Measurements from ENCODE around the gene SEMA3C.

The SEMA3C gene

DNA sequence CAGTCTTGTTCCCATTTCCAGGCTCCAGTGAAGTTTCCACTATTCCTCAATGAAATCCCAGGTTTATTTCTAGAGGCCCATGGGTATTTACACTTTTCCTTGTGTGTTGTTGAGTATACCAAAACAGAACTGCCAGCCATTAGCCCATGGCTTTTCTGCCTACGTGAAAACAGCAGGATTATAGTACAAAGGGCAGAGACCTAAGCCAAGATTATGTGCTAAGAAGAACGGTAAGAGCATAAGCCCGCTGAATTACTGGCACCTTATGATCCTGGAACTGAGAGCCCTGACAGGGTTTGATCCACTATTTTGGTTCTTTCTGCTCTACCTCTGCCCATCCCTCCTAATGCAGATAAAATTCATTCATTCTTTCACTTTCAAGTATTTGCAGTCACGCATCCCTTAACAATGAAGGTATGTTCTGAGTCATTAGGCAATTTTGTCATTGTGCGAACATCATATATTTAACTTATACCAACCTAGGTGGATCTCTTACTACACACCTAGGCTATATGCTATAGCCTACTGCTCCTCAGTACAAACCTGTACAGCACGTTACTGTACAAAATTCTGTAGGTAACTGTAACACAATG, 16.0 kb downstream of the SEMA3C start:
- CTCF ChIA-PET = no interaction called here
- no peak overlapping the region for H3K27ac ChIP-seq (ENCODE audit: extremely low read depth, low read depth, low read length)
- no peak overlapping the region for H3K4me3 ChIP-seq (ENCODE audit: low read depth, low read length)

DNA sequence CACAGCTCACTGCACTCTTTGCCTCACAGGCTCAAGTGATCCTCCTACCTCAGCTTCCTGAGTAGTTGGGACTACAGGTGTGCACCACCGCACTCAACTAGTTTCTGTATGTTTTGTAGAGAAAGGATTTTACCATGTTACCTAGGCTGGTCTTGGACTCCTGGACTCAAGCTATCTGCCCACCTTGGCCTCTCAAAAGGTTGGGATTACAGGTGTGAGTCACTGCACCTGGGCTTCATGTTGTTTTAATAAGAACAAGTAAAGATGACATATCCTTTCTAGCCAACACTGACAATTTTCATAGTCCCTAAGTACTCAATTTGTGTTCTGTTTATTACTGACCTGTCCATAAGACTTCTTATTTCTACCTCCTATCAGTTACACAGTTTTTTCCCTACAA, 16.8 kb downstream of the SEMA3C start:
- TF ChIP-seq, protein P1, sequence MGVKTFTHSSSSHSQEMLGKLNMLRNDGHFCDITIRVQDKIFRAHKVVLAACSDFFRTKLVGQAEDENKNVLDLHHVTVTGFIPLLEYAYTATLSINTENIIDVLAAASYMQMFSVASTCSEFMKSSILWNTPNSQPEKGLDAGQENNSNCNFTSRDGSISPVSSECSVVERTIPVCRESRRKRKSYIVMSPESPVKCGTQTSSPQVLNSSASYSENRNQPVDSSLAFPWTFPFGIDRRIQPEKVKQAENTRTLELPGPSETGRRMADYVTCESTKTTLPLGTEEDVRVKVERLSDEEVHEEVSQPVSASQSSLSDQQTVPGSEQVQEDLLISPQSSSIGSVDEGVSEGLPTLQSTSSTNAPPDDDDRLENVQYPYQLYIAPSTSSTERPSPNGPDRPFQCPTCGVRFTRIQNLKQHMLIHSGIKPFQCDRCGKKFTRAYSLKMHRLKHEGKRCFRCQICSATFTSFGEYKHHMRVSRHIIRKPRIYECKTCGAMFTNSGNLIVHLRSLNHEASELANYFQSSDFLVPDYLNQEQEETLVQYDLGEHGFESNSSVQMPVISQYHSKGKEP (tag by site-specific recombination; IDR thresholded peaks at IDR 0.05) = no peak
- no peak for TF ChIP-seq ZNF146 (tag by site-specific recombination; IDR thresholded peaks at IDR 0.05)
- TF ChIP-seq ZNF132 (tag by site-specific recombination; IDR thresholded peaks at IDR 0.05; ENCODE audit: borderline replicate concordance) = no peak
- CTCF ChIA-PET = no interaction called here
- POLR2A ChIA-PET = no interaction called here

More for the DNA sequence above, 16.0 kb downstream of the SEMA3C start:
- POLR2A ChIA-PET = no interaction called here
- H3K36me3 ChIP-seq (ENCODE audit: control insufficient read depth in 2 of 2, insufficient read depth in 1 of 2, low read length in 2 of 2) = no peaks in the 10 kb centered on the region
- TF ChIP-seq GLIS1 (tag by site-specific recombination; IDR thresholded peaks at IDR 0.05) (no peak), ZNF596 (tag by site-specific recombination; IDR thresholded peaks at IDR 0.05) (no peak), ZBTB1 (tag by site-specific recombination; IDR thresholded peaks at IDR 0.05) (no peak), ZNF202 (tag by site-specific recombination; IDR thresholded peaks at IDR 0.05; ENCODE audit: borderline replicate concordance) (no peak), SP3 (tag by site-specific recombination; IDR thresholded peaks at IDR 0.05) (no peak), SETDB1 (IDR thresholded peaks at IDR 0.05; ENCODE audit: insufficient read length, low read length) (no peak), KLF7 (tag by site-specific recombination; IDR thresholded peaks at IDR 0.05; ENCODE audit: borderline replicate concordance) (no peak), ZNF560 (tag by site-specific recombination; IDR thresholded peaks at IDR 0.05; ENCODE audit: borderline replicate concordance) (no peak), ZNF2 (tag by site-specific recombination; IDR thresholded peaks at IDR 0.05) (no peak), ZFP41 (tag by site-specific recombination; IDR thresholded peaks at IDR 0.05; ENCODE audit: borderline replicate concordance) (no peak), ZNF776 (tag by site-specific recombination; IDR thresholded peaks at IDR 0.05; ENCODE audit: borderline replicate concordance) (no peak), IKZF3 (tag by site-specific recombination; IDR thresholded peaks at IDR 0.05) (no peak), ZNF214 (tag by site-specific recombination; IDR thresholded peaks at IDR 0.05; ENCODE audit: borderline replicate concordance) (no peak), ZNF677 (tag by site-specific recombination; IDR thresholded peaks at IDR 0.05) (no peak), ZNF133 (tag by site-specific recombination; IDR thresholded peaks at IDR 0.05) (no peak)
- TF ChIP-seq, protein P2, sequence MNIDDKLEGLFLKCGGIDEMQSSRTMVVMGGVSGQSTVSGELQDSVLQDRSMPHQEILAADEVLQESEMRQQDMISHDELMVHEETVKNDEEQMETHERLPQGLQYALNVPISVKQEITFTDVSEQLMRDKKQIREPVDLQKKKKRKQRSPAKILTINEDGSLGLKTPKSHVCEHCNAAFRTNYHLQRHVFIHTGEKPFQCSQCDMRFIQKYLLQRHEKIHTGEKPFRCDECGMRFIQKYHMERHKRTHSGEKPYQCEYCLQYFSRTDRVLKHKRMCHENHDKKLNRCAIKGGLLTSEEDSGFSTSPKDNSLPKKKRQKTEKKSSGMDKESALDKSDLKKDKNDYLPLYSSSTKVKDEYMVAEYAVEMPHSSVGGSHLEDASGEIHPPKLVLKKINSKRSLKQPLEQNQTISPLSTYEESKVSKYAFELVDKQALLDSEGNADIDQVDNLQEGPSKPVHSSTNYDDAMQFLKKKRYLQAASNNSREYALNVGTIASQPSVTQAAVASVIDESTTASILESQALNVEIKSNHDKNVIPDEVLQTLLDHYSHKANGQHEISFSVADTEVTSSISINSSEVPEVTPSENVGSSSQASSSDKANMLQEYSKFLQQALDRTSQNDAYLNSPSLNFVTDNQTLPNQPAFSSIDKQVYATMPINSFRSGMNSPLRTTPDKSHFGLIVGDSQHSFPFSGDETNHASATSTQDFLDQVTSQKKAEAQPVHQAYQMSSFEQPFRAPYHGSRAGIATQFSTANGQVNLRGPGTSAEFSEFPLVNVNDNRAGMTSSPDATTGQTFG (tag by site-specific recombination; IDR thresholded peaks at IDR 0.05; ENCODE audit: borderline replicate concordance) = no peak
- no peaks in the 10 kb centered on the region for H3K9me3 ChIP-seq (ENCODE audit: control insufficient read depth, insufficient read depth, low read depth, low read length)
- H3K4me1 ChIP-seq (ENCODE audit: control insufficient read depth, insufficient read depth, low read length) = peaks cover 18% of the 10 kb centered on the region

More for the DNA sequence above, 16.8 kb downstream of the SEMA3C start:
- Histone ChIP-seq H3K27ac (ENCODE audit: extremely low read depth, low read depth, low read length) (no peak overlapping the region), H3K9me3 (ENCODE audit: control insufficient read depth, insufficient read depth, low read depth, low read length) (no peaks in the 10 kb centered on the region), H3K4me1 (ENCODE audit: control insufficient read depth, insufficient read depth, low read length) (peaks cover 13% of the 10 kb centered on the region), H3K36me3 (ENCODE audit: control insufficient read depth in 2 of 2, insufficient read depth in 1 of 2, low read length in 2 of 2) (no peaks in the 10 kb centered on the region), H3K4me3 (ENCODE audit: low read depth, low read length) (no peak overlapping the region)
